Measurements from ENCODE around the gene PTCH1. TPM values are rescaled to one million over a fixed set of nuclear protein-coding genes. Genes with fewer than 3 reads are reported as not detected.

Gene PTCH1
- total and polyA plus RNA-seq, 4 donors, result 3.1 to 31.1 (median 12.1) TPM

- H3K27ac ChIP-seq (ENCODE audit: low read depth in 1 of 2, low read length in 1 of 2), result no peak overlapping the region
- H3K4me3 ChIP-seq, result no peak overlapping the region
- peaks cover 7 to 74% (median 47%) of the 10 kb centered on the region in 4 donors for H3K36me3 ChIP-seq (ENCODE audit: control insufficient read depth in 4 of 4, insufficient read depth in 4 of 4, low read length in 4 of 4)
- TF ChIP-seq CTCF (IDR thresholded peaks at IDR 0.05; ENCODE audit: control extremely low read depth, extremely low read depth), result no peak
- peaks cover 4 to 65% (median 26%) of the 10 kb centered on the region in 5 donors for H3K4me1 ChIP-seq (ENCODE audit: control insufficient read depth in 5 of 5, insufficient read depth in 5 of 5, low read length in 5 of 5)
- WGBS, 2 donors, result 77 to 82% methylated on average over 6 of the region's 6 CpGs
- peak; percentile 85 to 94 (median 92) for DNase-seq
- no peak overlapping the region for H3K9ac ChIP-seq (ENCODE audit: insufficient read depth in 1 of 2, low read length in 2 of 2)
- no peaks in the 10 kb centered on the region for H3K9me3 ChIP-seq (ENCODE audit: control insufficient read depth in 4 of 4, insufficient read depth in 3 of 4, low read length in 3 of 4)
- ATAC-seq (ENCODE audit: insufficient read depth, low FRiP score), result no peak
- H3K27me3 ChIP-seq (ENCODE audit: control insufficient read depth in 3 of 3, insufficient read depth in 3 of 3, low read length in 2 of 3), result no peaks in the 10 kb centered on the region
These were observed 58.1 kb downstream of the PTCH1 start for GRCh38 chr9:95458666-95459065.

- H3K36me3 ChIP-seq (ENCODE audit: control insufficient read depth in 4 of 4, insufficient read depth in 4 of 4, low read length in 4 of 4), result peaks cover 12 to 78% (median 49%) of the 10 kb centered on the region in 4 donors
- no peaks in the 10 kb centered on the region for H3K9me3 ChIP-seq (ENCODE audit: control insufficient read depth in 4 of 4, insufficient read depth in 3 of 4, low read length in 3 of 4)
- ATAC-seq (ENCODE audit: insufficient read depth, low FRiP score) (no peak), DNase-seq (peak; percentile 53 to 61 (median 57))
- H3K4me1 ChIP-seq (ENCODE audit: control insufficient read depth in 5 of 5, insufficient read depth in 5 of 5, low read length in 5 of 5), result peaks cover 4 to 57% (median 18%) of the 10 kb centered on the region in 5 donors
- no peak overlapping the region for H3K9ac ChIP-seq (ENCODE audit: insufficient read depth in 1 of 2, low read length in 2 of 2)
- H3K27ac ChIP-seq (ENCODE audit: low read depth in 1 of 2, low read length in 1 of 2), result no peak overlapping the region
- no peak for TF ChIP-seq CTCF (IDR thresholded peaks at IDR 0.05; ENCODE audit: control extremely low read depth, extremely low read depth)
- no peaks in the 10 kb centered on the region for H3K27me3 ChIP-seq (ENCODE audit: control insufficient read depth in 3 of 3, insufficient read depth in 3 of 3, low read length in 2 of 3)
- H3K4me3 ChIP-seq, result no peak overlapping the region
- WGBS, 2 donors, result 71 to 82% methylated on average over 12 of the region's 12 CpGs
These were observed 59.0 kb downstream of the PTCH1 start for GRCh38 chr9:95457769-95458168.

- peaks cover 18 to 80% (median 44%) of the 10 kb centered on the region in 4 donors for H3K36me3 ChIP-seq (ENCODE audit: control insufficient read depth in 4 of 4, insufficient read depth in 4 of 4, low read length in 4 of 4)
These were observed 61.1 kb downstream of the PTCH1 start for GRCh38 chr9:95455714-95456113.

More at GRCh38 chr9:95455714-95456113, 61.1 kb downstream of the PTCH1 start:
- H3K9ac ChIP-seq (ENCODE audit: insufficient read depth in 1 of 2, low read length in 2 of 2), result no peak overlapping the region
- H3K27ac ChIP-seq (ENCODE audit: low read depth in 1 of 2, low read length in 1 of 2), result no peak overlapping the region
- peaks cover 0 to 43% (median 12%) of the 10 kb centered on the region in 5 donors for H3K4me1 ChIP-seq (ENCODE audit: control insufficient read depth in 5 of 5, insufficient read depth in 5 of 5, low read length in 5 of 5)
- TF ChIP-seq CTCF (IDR thresholded peaks at IDR 0.05; ENCODE audit: control extremely low read depth, extremely low read depth), result no peak
- no peaks in the 10 kb centered on the region for H3K9me3 ChIP-seq (ENCODE audit: control insufficient read depth in 4 of 4, insufficient read depth in 3 of 4, low read length in 3 of 4)
- no peaks in the 10 kb centered on the region for H3K27me3 ChIP-seq (ENCODE audit: control insufficient read depth in 3 of 3, insufficient read depth in 3 of 3, low read length in 2 of 3)
- ATAC-seq (ENCODE audit: insufficient read depth, low FRiP score), result no peak
- H3K4me3 ChIP-seq, result no peak overlapping the region
- DNase-seq, result no peak
- 94% methylated on average over 9 of the region's 9 CpGs for WGBS, 2 donors
